Loucy (cell line): ENCODE results near the gene BTBD9.

ENCODE experiments used
- CTCF ChIP-seq: fragments of 200-600 bp; sonication (generic); conservative IDR thresholded peaks from 2 replicates; pipeline ENCODE4 v1.5.1; 2014; ENCODE audit warnings: mild to moderate bottlenecking, antibody characterized with exemption, low read length
- EZH2phosphoT487 ChIP-seq: fragments of 200-600 bp; IDR thresholded peaks from 2 replicates; pipeline ENCODE4 v1.6.1; 2018; ENCODE audit warnings: antibody characterized with exemption, mild to moderate bottlenecking, moderate library complexity, borderline replicate concordance

GRCh38 chr6:38348371-38348770, 291.4 kb downstream of the BTBD9 start:
- TF ChIP-seq CTCF (no peak), EZH2phosphoT487 (no peak)
